GM18907 (cell line): Measurements from ENCODE around the gene PLXND1.
"Not testable (repeated sequence)": the region's sequence is repeated elsewhere in the genome, so short reads cannot be mapped to it uniquely, and the experiment has no call there.

Experiments used
- ATAC-seq: cut with Tn5 transposase; IDR thresholded peaks from one replicate; pipeline ENCODE4 v1.9.1; 2021; ENCODE audit warnings: mild to moderate bottlenecking, moderate library complexity; ENCODE audit not compliant: unreplicated experiment

The PLXND1 gene

DNA sequence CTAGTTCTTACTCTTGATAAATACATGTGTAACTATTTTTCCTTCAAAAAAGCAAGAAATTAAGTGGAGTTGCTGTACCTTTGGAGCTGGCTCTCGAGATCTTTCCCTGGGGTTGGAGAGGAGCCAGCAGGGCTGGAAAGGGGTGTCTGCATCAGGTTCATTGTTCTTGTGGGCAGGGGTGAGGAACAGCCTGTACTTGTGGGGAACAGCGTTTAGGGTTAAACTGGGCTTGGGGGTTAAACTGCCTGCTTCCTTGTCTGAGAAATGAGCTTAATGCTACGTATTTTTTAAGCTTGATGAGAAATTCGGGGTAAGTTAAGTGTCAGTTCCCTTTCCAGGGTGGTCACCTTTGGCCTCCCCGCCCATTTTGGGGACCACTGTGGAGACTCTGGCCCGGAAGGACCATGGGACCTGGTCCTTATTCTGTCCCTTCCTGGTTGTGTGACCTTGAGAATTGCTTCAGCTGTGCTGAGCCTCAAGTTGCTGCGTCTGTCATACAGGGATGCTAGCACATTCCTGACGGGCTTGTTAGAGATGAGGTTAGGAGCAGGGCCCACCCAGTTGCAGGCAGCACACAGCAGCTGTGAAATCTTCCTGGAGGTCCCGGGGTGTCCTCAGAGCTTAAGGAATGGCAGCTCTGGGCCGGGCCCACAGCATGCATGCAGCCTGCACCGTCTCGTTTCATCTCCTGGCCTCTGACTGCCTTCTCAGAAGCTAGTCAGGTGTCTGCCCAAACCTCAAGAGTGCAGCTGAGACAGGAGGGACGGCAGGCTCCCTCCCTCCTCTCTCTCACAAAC is 51.9 kb downstream of the PLXND1 start:
- no peak for ATAC-seq

DNA sequence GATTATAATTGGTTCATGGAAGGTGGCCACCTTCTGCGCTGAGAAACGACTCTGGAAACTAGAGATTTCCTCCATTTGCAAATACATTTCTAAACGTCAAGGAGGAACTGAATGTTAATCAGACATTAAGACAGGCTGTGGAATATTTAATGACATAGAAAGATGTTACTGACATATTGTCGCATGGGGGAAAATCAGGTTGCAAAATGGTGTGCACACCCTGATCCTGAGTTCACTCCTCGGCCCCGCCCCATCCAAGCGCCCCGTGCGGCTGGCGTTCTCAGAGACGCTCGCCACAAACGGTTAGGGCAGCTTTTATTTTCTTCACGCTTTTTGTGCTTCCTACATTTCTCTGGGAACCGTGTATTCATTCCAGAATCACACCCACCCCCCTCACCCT is 52.8 kb downstream of the PLXND1 start:
- ATAC-seq = no peak

DNA sequence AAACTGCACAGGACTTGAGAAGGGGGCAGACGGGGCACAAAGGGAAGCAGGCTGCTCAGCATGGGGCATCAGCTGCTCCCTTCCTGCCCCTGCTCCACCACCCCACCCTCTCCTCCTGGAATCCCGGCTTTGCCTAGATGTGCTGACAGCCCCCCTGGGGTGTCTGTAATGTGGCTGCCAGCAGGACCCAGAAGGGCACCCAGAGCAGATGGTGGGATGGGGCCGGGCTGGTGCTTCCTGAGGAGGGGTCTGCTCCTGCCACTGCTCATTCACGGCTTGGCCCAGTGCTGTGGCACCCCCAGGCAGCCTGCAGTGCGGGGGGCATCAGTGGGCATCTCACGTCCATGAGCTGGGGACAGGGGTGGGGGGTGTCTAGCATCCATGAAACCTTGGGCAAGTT is 53.3 kb downstream of the PLXND1 start:
- no peak for ATAC-seq

GRCh38 chr3:129552287-129553050 is 54.0 kb downstream of the PLXND1 start:
- no peak for ATAC-seq

- no peak for ATAC-seq
These were observed 56.7 kb downstream of the PLXND1 start for GRCh38 chr3:129549805-129550204.

- ATAC-seq = no peak
These were observed 57.3 kb downstream of the PLXND1 start for GRCh38 chr3:129549006-129549800.

GRCh38 chr3:129548104-129548965 is 58.1 kb downstream of the PLXND1 start:
- no peak for ATAC-seq

DNA sequence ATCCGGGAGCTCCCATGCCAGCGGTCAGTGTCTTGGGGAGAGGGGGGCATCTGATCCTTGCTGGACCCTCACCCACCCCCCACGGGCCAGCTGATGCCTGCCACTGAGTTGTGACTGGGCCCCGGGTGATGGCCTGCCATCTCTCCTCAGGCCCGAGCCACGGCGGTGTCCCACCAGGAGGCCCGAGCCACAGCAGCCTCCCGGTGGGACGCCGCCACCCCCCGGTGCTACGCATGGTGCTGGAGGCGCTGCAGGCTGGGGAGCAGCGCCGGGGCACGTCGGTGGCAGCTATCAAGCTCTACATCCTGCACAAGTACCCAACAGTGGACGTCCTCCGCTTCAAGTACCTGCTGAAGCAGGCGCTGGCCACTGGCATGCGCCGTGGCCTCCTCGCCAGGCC is 59.2 kb downstream of the PLXND1 start:
- ATAC-seq = no peak

DNA sequence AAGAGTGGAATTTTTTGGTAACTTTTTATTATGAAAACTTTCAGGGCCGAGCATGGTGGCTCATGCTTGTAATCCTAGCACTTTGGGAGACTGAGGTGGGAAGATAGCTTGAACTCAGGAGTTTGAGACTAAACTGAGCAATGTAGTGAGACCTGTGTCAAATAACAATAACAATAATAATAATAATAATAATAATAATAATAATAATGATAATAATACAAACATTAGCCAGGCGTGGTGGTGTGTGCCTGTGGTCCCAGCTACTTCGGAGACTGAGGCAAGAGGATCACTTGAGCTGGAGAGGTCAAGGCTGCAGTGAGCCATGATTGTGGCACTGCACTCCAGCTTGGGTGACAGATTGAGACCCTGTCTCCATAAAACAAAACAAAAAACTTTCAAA is 60.5 kb downstream of the PLXND1 start:
- ATAC-seq = not testable (repeated sequence)

DNA sequence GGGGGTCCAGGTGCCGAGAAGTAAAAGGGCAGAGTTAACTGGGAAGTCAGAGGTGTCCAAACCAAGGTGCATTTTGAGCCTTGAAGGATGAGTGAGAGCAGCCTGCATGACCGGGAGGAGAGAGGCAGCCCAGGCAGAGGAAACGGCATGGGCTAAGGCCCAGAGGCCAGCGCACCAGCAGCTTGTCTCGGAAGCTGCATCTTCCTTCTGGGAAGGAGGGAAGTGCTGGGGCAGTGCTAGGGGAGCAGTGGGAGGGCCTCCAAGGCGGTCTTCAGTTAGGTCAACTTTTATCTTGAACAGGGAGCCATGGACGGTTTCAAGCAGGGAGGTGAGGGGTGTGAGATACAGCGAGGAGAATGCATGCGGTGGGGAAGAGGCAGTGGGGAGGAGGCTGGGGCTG is 62.5 kb downstream of the PLXND1 start:
- no peak for ATAC-seq

- ATAC-seq = no peak
These were observed 63.2 kb downstream of the PLXND1 start, which contains the start of gene H1-8 for GRCh38 chr3:129543156-129543790. H1-8 (plus strand) TSS chr3:129543175; CDS start chr3:129543219, 44 bp downstream.

DNA sequence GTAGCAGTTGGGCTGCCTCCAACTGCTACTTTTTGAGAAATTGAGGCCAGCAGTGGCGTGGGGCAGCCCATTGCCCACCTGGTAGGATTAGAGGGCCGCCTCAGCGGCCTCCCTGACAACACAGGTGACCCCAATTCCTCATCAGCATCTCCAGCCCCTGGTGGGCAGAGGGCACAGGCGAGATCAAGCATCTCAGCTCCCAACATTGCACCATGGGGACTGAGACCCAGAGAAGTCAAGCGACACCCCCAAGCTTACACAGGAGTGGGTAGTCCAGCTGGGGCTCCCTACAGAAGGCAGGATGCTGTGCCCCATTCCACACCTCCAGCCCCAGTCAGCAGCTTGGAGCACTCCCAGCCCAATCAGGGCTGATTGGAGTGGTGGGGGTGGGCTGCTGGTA is 63.7 kb downstream of the PLXND1 start:
- ATAC-seq = no peak

DNA sequence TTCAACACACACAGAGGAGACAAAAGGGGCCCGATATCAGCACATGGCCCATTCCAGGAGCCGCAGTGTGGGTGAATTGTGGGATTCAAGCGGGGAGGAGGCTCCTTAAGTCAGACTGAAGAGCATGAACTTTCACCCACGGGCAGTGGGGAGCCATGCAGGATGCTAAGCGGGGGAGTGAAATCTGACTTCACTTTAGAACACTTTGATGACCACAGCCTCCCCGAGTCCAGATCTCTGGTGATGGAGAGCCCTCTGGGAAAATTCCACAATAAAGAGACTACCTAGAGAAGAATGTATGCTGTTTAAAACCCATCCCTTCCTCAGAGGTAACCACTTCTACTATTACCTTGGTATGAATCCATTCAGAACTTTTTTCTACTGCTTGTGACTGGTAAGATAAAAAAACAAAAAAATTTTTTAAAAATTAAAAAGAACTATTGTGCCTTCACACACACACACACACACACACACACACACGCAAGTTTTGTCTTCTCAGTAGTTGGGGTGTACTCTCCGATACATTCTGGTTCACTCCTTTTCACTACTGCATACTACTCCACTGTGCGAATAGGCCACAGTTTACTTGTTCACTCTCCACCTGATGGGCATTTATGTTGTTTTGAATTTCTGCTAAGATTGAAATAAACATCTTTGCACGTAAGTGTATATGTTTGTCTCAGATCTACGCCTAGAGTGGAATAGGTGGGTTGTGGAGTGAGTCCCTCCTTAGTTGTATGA is 65.5 kb downstream of the PLXND1 start:
- no peak for ATAC-seq

- ATAC-seq = no peak
These were observed 67.3 kb downstream of the PLXND1 start for GRCh38 chr3:129539206-129539605.

- no peak for ATAC-seq
These were observed 69.7 kb downstream of the PLXND1 start for GRCh38 chr3:129536804-129537203.

- no peak for ATAC-seq
These were observed 70.2 kb downstream of the PLXND1 start for GRCh38 chr3:129536374-129536667.

- no peak for ATAC-seq
These were observed 71.4 kb downstream of the PLXND1 start for GRCh38 chr3:129535075-129535474.

GRCh38 chr3:129534428-129535027 is 71.9 kb downstream of the PLXND1 start:
- no peak for ATAC-seq

GRCh38 chr3:129533406-129533805 is 73.1 kb downstream of the PLXND1 start:
- ATAC-seq = no peak
